Gastrocnemius medialis (tissue), 4 donors: ENCODE data around the gene NHLRC1. TPM values are rescaled to one million over a fixed set of nuclear protein-coding genes. Genes with fewer than 3 reads are reported as not detected.

Source experiments
- ATAC-seq, 2 donors: fragments of 150-250 bp; one replicate each; pipeline ENCODE4 v1.9.1; 2016
- DNase-seq, 2 donors: peaks; one replicate each; pipeline ENCODE4 v3.0.0-alpha.2; 2019
- H3K27ac ChIP-seq, 4 donors: fragments of 200-600 bp; sonication (generic); 1 replicate in 1 of 4; 2 replicates in 3 of 4; pipeline ENCODE4 v1.5.1; 2016 to 2018; ENCODE audit warnings: mild to moderate bottlenecking in 2 of 4, moderate library complexity in 1 of 4
- H3K27me3 ChIP-seq, 3 donors: fragments of 200-600 bp; sonication (generic) in 2 of 3; 1 replicate in 1 of 3; 2 replicates in 2 of 3; pipeline versions ENCODE4 v1.5.1 to v1.6.0; 2016 to 2019; ENCODE audit warnings: mild to moderate bottlenecking in 1 of 3, moderate library complexity in 1 of 3
- H3K36me3 ChIP-seq, 2 donors: fragments of 200-600 bp; sonication (generic) in 1 of 2; one replicate each; pipeline ENCODE4 v1.5.1; 2017 to 2018
- H3K4me1 ChIP-seq, 2 donors: fragments of 200-600 bp; sonication (generic) in 1 of 2; one replicate each; pipeline ENCODE4 v1.5.1; 2016 to 2017; ENCODE audit warnings: mild to moderate bottlenecking in 2 of 2
- H3K4me3 ChIP-seq, 4 donors: fragments of 200-600 bp; sonication (generic) in 3 of 4; 1 replicate in 1 of 4; 2 replicates in 3 of 4; pipeline ENCODE4 v1.5.1; 2016 to 2019; ENCODE audit warnings: mild to moderate bottlenecking in 2 of 4
- H3K9me3 ChIP-seq, 3 donors: fragments of 200-600 bp; sonication (generic) in 2 of 3; 1 replicate in 1 of 3; 2 replicates in 2 of 3; pipeline ENCODE4 v1.5.1; 2016 to 2019
- CTCF ChIP-seq, 5 experiments: fragments of 450-650 bp in 3 of 5; fragments of 200-600 bp in 2 of 5; sonication (generic) in 2 of 5; IDR thresholded peaks in 4 of 5; conservative IDR thresholded peaks in 1 of 5; 1 replicate in 4 of 5; 2 replicates in 1 of 5; pipeline ENCODE4 v1.5.1; 2016 to 2019; ENCODE audit warnings: antibody characterized with exemption in 5 of 5, mild to moderate bottlenecking in 3 of 5, moderate library complexity in 3 of 5
- POLR2A ChIP-seq, 2 donors: fragments of 450-650 bp; IDR thresholded peaks; one replicate each; pipeline ENCODE4 v1.6.1; 2017; ENCODE audit warnings: antibody characterized with exemption in 2 of 2, mild to moderate bottlenecking in 2 of 2, moderate library complexity in 2 of 2
- in situ Hi-C, 4 donors: fragments of 200-750 bp; cut with MboI; loops; one replicate each; pipeline versions ENCODE4 v1.15.0 to v1.8.0; 2017; ENCODE audit warnings: low sequenced_read_pairs in 4 of 4
- intact Hi-C: fragments of 100-400 bp; cut with DNase I; formaldehyde crosslinking; loops from one replicate; pipeline ENCODE4 v1.15.1; 2023; ENCODE audit warnings: low total_unique reads
- total RNA-seq, 4 donors: library from RNA; depleted of rRNA; stranded (reverse); fragments of >200 nt; gene quantifications; one replicate each; pipeline versions ENCODE4 v1.1.0 to v1.2.3, GENCODE V29; 2016

Gene NHLRC1
- total RNA-seq, 4 donors from 2014 or later: 0.56 to 1.9 (median 1.4) TPM

GRCh38 chr6:18142591-18142861 lies 20.0 kb upstream of the NHLRC1 start:
- in situ Hi-C loops (no loop called here), intact Hi-C loops (no loop called here)
- Histone ChIP-seq H3K36me3 (peaks cover 0 to 43% of the 10 kb centered on the region in 2 donors), H3K27ac (no peak overlapping the region), H3K4me1 (no peaks in the 10 kb centered on the region), H3K9me3 (no peaks in the 10 kb centered on the region), H3K27me3 (no peaks in the 10 kb centered on the region), H3K4me3 (no peak overlapping the region)
- no peak for DNase-seq
- TF ChIP-seq CTCF (IDR thresholded peaks at IDR 0.05 in 4 of 5, conservative IDR thresholded peaks at IDR 0.05 in 1 of 5) (no peak), POLR2A (IDR thresholded peaks at IDR 0.05) (no peak)
- ATAC-seq: no peak

- no peak overlapping the region for H3K27ac ChIP-seq
- DNase-seq (no peak), ATAC-seq (no peak)
- intact Hi-C loops: no loop called here
- no peaks in the 10 kb centered on the region for H3K9me3 ChIP-seq
- TF ChIP-seq POLR2A (IDR thresholded peaks at IDR 0.05) (no peak), CTCF (IDR thresholded peaks at IDR 0.05 in 4 of 5, conservative IDR thresholded peaks at IDR 0.05 in 1 of 5) (no peak)
- no peaks in the 10 kb centered on the region for H3K4me1 ChIP-seq
- peaks cover 0 to 37% of the 10 kb centered on the region in 2 donors for H3K36me3 ChIP-seq
- H3K27me3 ChIP-seq: no peaks in the 10 kb centered on the region
- in situ Hi-C loops: no loop called here
- no peak overlapping the region for H3K4me3 ChIP-seq
Measured at GRCh38 chr6:18141805-18142590, 19.5 kb upstream of the NHLRC1 start.

- no peaks in the 10 kb centered on the region for H3K9me3 ChIP-seq
- intact Hi-C loops (no loop called here), in situ Hi-C loops (no loop called here)
- TF ChIP-seq CTCF (IDR thresholded peaks at IDR 0.05 in 4 of 5, conservative IDR thresholded peaks at IDR 0.05 in 1 of 5) (no peak), POLR2A (IDR thresholded peaks at IDR 0.05) (no peak)
- no peak overlapping the region for H3K27ac ChIP-seq
- no peak for DNase-seq
- no peak overlapping the region for H3K4me3 ChIP-seq
- no peaks in the 10 kb centered on the region for H3K4me1 ChIP-seq
- H3K27me3 ChIP-seq: no peaks in the 10 kb centered on the region
- peaks cover 0 to 44% of the 10 kb centered on the region in 2 donors for H3K36me3 ChIP-seq
- ATAC-seq: no peak
Measured at GRCh38 chr6:18139935-18140621, 17.6 kb upstream of the NHLRC1 start.

- in situ Hi-C loops: no loop called here
Measured at GRCh38 chr6:18138906-18139305, 16.4 kb upstream of the NHLRC1 start.

More at GRCh38 chr6:18138906-18139305, 16.4 kb upstream of the NHLRC1 start:
- H3K4me3 ChIP-seq: no peak overlapping the region
- no peak for ATAC-seq
- no peaks in the 10 kb centered on the region for H3K4me1 ChIP-seq
- no peak for DNase-seq
- intact Hi-C loops: no loop called here
- no peak for TF ChIP-seq CTCF (IDR thresholded peaks at IDR 0.05 in 4 of 5, conservative IDR thresholded peaks at IDR 0.05 in 1 of 5)
- H3K36me3 ChIP-seq: peaks cover 0 to 44% of the 10 kb centered on the region in 2 donors
- no peaks in the 10 kb centered on the region for H3K27me3 ChIP-seq
- H3K9me3 ChIP-seq: no peaks in the 10 kb centered on the region
- H3K27ac ChIP-seq: no peak overlapping the region
